Adrenal gland (tissue), 5 donors: ENCODE results near the gene OR10AD1.

Source experiments
- CTCF ChIP-seq, 6 experiments: fragments of 450-650 bp in 4 of 6; fragments of 200-600 bp in 2 of 6; sonication (generic) in 1 of 6; IDR thresholded peaks; 1 replicate in 5 of 6; 2 replicates in 1 of 6; pipeline versions ENCODE4 v1.5.1 to v1.8.0; 2016 to 2021; ENCODE audit warnings: antibody characterized with exemption in 6 of 6, mild to moderate bottlenecking in 2 of 6, moderate library complexity in 1 of 6
- POLR2A ChIP-seq, 2 donors: fragments of 450-650 bp; IDR thresholded peaks; one replicate each; pipeline ENCODE4 v1.6.1; 2017; ENCODE audit warnings: antibody characterized with exemption in 2 of 2, mild to moderate bottlenecking in 2 of 2, moderate library complexity in 1 of 2
- donor health status: DM: no; HTN: no; CAD: no.

DNA sequence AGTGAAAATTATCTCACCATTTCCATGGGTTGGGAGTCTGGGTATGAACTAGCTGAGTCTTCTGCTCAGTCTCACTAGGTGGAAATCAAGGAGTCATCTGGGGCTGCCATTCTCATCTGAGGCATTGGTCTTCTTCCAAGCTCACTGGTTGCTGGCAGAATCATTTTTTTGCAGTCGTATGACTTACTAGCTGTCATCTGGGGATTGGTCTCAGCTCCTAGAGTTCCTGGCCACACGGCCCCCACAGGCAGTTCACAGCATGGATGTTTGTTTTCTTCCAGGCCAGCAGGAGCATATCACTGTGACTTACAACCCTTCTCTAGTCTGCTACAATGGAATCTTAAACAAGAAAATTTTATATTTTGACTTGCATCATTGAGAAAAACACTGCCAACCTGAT, 18.6 kb upstream of the OR10AD1 start:
- TF ChIP-seq POLR2A (IDR thresholded peaks at IDR 0.05) (no peak), CTCF (IDR thresholded peaks at IDR 0.05) (no peak)
